Transverse colon (tissue), 4 donors: Measurements from ENCODE around the gene GALNT18.

ENCODE experiments used
- EP300 ChIP-seq: sonication (generic); formaldehyde crosslinking; IDR thresholded peaks from one replicate; pipeline ENCODE4 v1.6.1; 2017; ENCODE audit warnings: antibody characterized with exemption, low read depth
- POLR2A ChIP-seq: fragments of 450-650 bp; IDR thresholded peaks from one replicate; pipeline ENCODE4 v1.6.1; 2016; ENCODE audit warnings: antibody characterized with exemption, mild to moderate bottlenecking, moderate library complexity
- POLR2AphosphoS5 ChIP-seq, 3 donors: sonication (generic); formaldehyde crosslinking; IDR thresholded peaks; one replicate each; pipeline ENCODE4 v1.6.1; 2016; ENCODE audit warnings: antibody characterized with exemption in 3 of 3
- TF ChIP-seq, protein P1 (sequence below), 5 experiments: fragments of 200-600 bp in 3 of 5; fragments of 450-650 bp in 2 of 5; sonication (generic) in 3 of 5; IDR thresholded peaks; 1 replicate in 2 of 5; 2 replicates in 3 of 5; pipeline ENCODE4 v1.5.1; 2016 to 2017; ENCODE audit warnings: antibody characterized with exemption in 5 of 5, inconsistent platforms in 3 of 5, mild to moderate bottlenecking in 2 of 5, moderate library complexity in 1 of 5

DNA sequence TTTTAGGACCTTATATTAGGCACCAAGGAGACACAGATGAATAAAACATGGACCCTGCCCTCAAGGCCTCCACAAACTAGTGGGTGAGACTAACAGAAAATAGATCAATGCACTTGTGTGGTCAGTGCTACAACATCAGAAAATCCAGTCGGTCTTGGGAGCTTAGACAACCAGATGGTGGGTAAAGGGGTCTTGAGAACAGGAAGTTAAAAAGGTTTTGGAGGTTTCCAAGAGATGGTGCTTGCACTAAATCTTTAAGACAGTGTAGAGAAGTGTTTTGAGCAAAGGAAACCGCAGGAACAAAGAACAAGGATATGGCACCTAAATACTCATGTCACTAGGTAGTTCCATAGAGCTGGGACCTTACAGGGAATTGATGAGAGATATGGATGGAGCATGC lies 56.2 kb downstream of the GALNT18 start:
- TF ChIP-seq, protein P1, sequence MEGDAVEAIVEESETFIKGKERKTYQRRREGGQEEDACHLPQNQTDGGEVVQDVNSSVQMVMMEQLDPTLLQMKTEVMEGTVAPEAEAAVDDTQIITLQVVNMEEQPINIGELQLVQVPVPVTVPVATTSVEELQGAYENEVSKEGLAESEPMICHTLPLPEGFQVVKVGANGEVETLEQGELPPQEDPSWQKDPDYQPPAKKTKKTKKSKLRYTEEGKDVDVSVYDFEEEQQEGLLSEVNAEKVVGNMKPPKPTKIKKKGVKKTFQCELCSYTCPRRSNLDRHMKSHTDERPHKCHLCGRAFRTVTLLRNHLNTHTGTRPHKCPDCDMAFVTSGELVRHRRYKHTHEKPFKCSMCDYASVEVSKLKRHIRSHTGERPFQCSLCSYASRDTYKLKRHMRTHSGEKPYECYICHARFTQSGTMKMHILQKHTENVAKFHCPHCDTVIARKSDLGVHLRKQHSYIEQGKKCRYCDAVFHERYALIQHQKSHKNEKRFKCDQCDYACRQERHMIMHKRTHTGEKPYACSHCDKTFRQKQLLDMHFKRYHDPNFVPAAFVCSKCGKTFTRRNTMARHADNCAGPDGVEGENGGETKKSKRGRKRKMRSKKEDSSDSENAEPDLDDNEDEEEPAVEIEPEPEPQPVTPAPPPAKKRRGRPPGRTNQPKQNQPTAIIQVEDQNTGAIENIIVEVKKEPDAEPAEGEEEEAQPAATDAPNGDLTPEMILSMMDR (IDR thresholded peaks at IDR 0.05), result no peak
- no peak for TF ChIP-seq POLR2AphosphoS5 (IDR thresholded peaks at IDR 0.05)
- TF ChIP-seq EP300, result no peak
- no peak for TF ChIP-seq POLR2A
